ENCODE measurements around the gene AQP5.

AQP5 gene

GRCh38 chr12:49923035-49923644 lies 38.5 kb upstream of the AQP5 start:
- TF ChIP-seq CTCF (IDR thresholded peaks at IDR 0.05; ENCODE audit: low read depth, low read length, missing control alignments) = no peak
- H3K27ac ChIP-seq = no peak overlapping the region
- no peak overlapping the region for H3K4me3 ChIP-seq (ENCODE audit: low read depth, low read length)
- DNase-seq = no peak
- no peaks in the 10 kb centered on the region for H3K36me3 ChIP-seq (replicated peaks)
- H3K27me3 ChIP-seq (replicated peaks) = no peaks in the 10 kb centered on the region
- in situ Hi-C loops (cut with HindIII; ENCODE audit: low pct_ligation_motif_present, low sequenced_read_pairs) = no loop called here

- TF ChIP-seq CTCF (IDR thresholded peaks at IDR 0.05; ENCODE audit: low read depth, low read length, missing control alignments) = no peak
- H3K27ac ChIP-seq = no peak overlapping the region
- DNase-seq = no peak
- no peak overlapping the region for H3K4me3 ChIP-seq (ENCODE audit: low read depth, low read length)
- no peaks in the 10 kb centered on the region for H3K36me3 ChIP-seq (replicated peaks)
- no peaks in the 10 kb centered on the region for H3K27me3 ChIP-seq (replicated peaks)
- in situ Hi-C loops (cut with HindIII; ENCODE audit: low pct_ligation_motif_present, low sequenced_read_pairs) = no loop called here
Measured at GRCh38 chr12:49923880-49924556, 37.7 kb upstream of the AQP5 start.

GRCh38 chr12:49924628-49925246 lies 36.9 kb upstream of the AQP5 start:
- no peak for TF ChIP-seq CTCF (IDR thresholded peaks at IDR 0.05; ENCODE audit: low read depth, low read length, missing control alignments)
- Histone ChIP-seq H3K27ac (no peak overlapping the region), H3K36me3 (replicated peaks) (no peaks in the 10 kb centered on the region), H3K4me3 (ENCODE audit: low read depth, low read length) (no peak overlapping the region), H3K27me3 (replicated peaks) (no peaks in the 10 kb centered on the region)
- DNase-seq = no peak
- in situ Hi-C loops (cut with HindIII; ENCODE audit: low pct_ligation_motif_present, low sequenced_read_pairs) = no loop called here

GRCh38 chr12:49925433-49926204 lies 36.1 kb upstream of the AQP5 start:
- no peak for TF ChIP-seq CTCF (IDR thresholded peaks at IDR 0.05; ENCODE audit: low read depth, low read length, missing control alignments)
- no peak for DNase-seq
- no peaks in the 10 kb centered on the region for H3K36me3 ChIP-seq (replicated peaks)
- in situ Hi-C loops (cut with HindIII; ENCODE audit: low pct_ligation_motif_present, low sequenced_read_pairs) = no loop called here
- H3K27me3 ChIP-seq (replicated peaks) = no peaks in the 10 kb centered on the region
- no peak overlapping the region for H3K4me3 ChIP-seq (ENCODE audit: low read depth, low read length)
- no peak overlapping the region for H3K27ac ChIP-seq

GRCh38 chr12:49928471-49928870 lies 33.2 kb upstream of the AQP5 start:
- no peak for TF ChIP-seq CTCF (IDR thresholded peaks at IDR 0.05; ENCODE audit: low read depth, low read length, missing control alignments)
- DNase-seq = no peak
- in situ Hi-C loops (cut with HindIII; ENCODE audit: low pct_ligation_motif_present, low sequenced_read_pairs) = no loop called here
- H3K4me3 ChIP-seq (ENCODE audit: low read depth, low read length) = no peak overlapping the region
- H3K27ac ChIP-seq = no peak overlapping the region
- no peaks in the 10 kb centered on the region for H3K27me3 ChIP-seq (replicated peaks)
- H3K36me3 ChIP-seq (replicated peaks) = no peaks in the 10 kb centered on the region
